HepG2 (cell line): Measurements from ENCODE around the gene AGAP3.

Experiments used
- BRF2 ChIP-seq: sonication (generic); formaldehyde crosslinking; IDR thresholded peaks from 2 replicates; pipeline ENCODE4 v1.8.1; 2022; ENCODE audit warnings: mild to moderate bottlenecking, missing genetic modification reagents
- FOXK1 ChIP-seq: sonication (generic); formaldehyde crosslinking; IDR thresholded peaks from 2 replicates; pipeline ENCODE4 v1.4.0; 2020; ENCODE audit warnings: low read depth, missing genetic modification reagents, borderline replicate concordance
- KDM5B ChIP-seq: sonication (generic); formaldehyde crosslinking; IDR thresholded peaks from 2 replicates; pipeline ENCODE4 v1.4.0; 2020; ENCODE audit warnings: missing genetic modification reagents, mild to moderate bottlenecking, borderline replicate concordance

- TF ChIP-seq KDM5B (CRISPR knock-in tag) (no peak), BRF2 (CRISPR knock-in tag) (no peak), FOXK1 (CRISPR knock-in tag) (no peak)
Observed at GRCh38 chr7:151056283-151056665, 30.0 kb upstream of the AGAP3 start.
